HCT116 (cell line): ENCODE measurements around the gene LRRC2.

Experiments
- CBX3 ChIP-seq: IDR thresholded peaks from 2 replicates; pipeline ENCODE4 v1.6.1; 2012; ENCODE audit warnings: low read depth
- EZH2 ChIP-seq: fragments of 200-600 bp; sonication (generic); IDR thresholded peaks from 2 replicates; pipeline ENCODE4 v1.6.1; 2017; ENCODE audit warnings: antibody characterized with exemption, mixed run types
- EZH2phosphoT487 ChIP-seq: fragments of 200-600 bp; IDR thresholded peaks from 2 replicates; pipeline ENCODE4 v1.6.1; 2018; ENCODE audit warnings: antibody characterized with exemption, borderline replicate concordance
- POLR2A ChIP-seq: IDR thresholded peaks from 2 replicates; pipeline ENCODE4 v1.7.0; 2011; ENCODE audit warnings: borderline replicate concordance; ENCODE audit not compliant: insufficient read depth, insufficient read length; ENCODE audit errors: extremely low read depth
- POLR2AphosphoS5 ChIP-seq: IDR thresholded peaks from 2 replicates; pipeline ENCODE4 v1.6.1; 2011; ENCODE audit warnings: mild to moderate bottlenecking, low read depth, low read length, moderate library complexity
- ZNF274 ChIP-seq: fragments of 200-500 bp; sonication (Bioruptor generic); IDR thresholded peaks from 2 replicates; pipeline ENCODE4 v1.6.1; 2014; ENCODE audit warnings: mild to moderate bottlenecking, low read depth, low read length, inconsistent platforms
- TF ChIP-seq, protein P1 (sequence below), 3 experiments: fragments of 200-600 bp in 1 of 3; sonication (generic) in 1 of 3; IDR thresholded peaks in 2 of 3; conservative IDR thresholded peaks in 1 of 3; 2 replicates each; pipeline ENCODE4 v1.5.1; 2012 to 2017; ENCODE audit warnings: low read depth in 2 of 3, low read length in 2 of 3, antibody characterized with exemption in 1 of 3, borderline replicate concordance in 1 of 3, control low read depth in 1 of 3, mild to moderate bottlenecking in 1 of 3, mixed read lengths in 1 of 3, mixed run types in 1 of 3, moderate library complexity in 1 of 3; ENCODE audit not compliant: insufficient read depth in 1 of 3
- TF ChIP-seq, protein P2 (sequence below): IDR thresholded peaks from 2 replicates; pipeline ENCODE4 v1.6.1; 2012; ENCODE audit warnings: low read depth

DNA sequence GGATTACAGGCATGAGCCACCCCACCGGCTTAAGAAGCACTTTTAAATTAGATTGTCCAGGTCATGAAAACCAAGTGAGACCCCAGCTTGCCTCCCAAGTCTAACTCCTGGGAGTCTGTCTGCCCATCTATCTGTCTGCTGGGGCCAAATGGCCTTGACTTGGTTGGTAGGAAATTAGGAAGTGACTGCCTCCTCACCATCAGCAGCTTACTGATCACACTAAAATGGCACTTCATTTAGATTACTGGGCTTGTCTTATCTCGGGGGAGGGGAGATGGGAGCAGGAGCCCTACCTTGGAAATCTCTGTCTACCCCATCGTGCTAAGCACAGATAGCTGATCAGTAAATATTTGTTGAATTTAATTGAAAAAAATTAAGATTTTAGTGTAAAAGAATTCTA, 5.6 kb upstream of the LRRC2 start:
- TF ChIP-seq, protein P1, sequence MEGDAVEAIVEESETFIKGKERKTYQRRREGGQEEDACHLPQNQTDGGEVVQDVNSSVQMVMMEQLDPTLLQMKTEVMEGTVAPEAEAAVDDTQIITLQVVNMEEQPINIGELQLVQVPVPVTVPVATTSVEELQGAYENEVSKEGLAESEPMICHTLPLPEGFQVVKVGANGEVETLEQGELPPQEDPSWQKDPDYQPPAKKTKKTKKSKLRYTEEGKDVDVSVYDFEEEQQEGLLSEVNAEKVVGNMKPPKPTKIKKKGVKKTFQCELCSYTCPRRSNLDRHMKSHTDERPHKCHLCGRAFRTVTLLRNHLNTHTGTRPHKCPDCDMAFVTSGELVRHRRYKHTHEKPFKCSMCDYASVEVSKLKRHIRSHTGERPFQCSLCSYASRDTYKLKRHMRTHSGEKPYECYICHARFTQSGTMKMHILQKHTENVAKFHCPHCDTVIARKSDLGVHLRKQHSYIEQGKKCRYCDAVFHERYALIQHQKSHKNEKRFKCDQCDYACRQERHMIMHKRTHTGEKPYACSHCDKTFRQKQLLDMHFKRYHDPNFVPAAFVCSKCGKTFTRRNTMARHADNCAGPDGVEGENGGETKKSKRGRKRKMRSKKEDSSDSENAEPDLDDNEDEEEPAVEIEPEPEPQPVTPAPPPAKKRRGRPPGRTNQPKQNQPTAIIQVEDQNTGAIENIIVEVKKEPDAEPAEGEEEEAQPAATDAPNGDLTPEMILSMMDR (IDR thresholded peaks at IDR 0.05 in 2 of 3, conservative IDR thresholded peaks at IDR 0.05 in 1 of 3; ENCODE audit: borderline replicate concordance in 1 of 3, insufficient read depth in 1 of 3, low read depth in 2 of 3, low read length in 2 of 3), result no peak
- TF ChIP-seq POLR2AphosphoS5 (no peak), POLR2A (no peak), EZH2 (no peak), CBX3 (no peak), ZNF274 (no peak), EZH2phosphoT487 (no peak)
- TF ChIP-seq, protein P2, sequence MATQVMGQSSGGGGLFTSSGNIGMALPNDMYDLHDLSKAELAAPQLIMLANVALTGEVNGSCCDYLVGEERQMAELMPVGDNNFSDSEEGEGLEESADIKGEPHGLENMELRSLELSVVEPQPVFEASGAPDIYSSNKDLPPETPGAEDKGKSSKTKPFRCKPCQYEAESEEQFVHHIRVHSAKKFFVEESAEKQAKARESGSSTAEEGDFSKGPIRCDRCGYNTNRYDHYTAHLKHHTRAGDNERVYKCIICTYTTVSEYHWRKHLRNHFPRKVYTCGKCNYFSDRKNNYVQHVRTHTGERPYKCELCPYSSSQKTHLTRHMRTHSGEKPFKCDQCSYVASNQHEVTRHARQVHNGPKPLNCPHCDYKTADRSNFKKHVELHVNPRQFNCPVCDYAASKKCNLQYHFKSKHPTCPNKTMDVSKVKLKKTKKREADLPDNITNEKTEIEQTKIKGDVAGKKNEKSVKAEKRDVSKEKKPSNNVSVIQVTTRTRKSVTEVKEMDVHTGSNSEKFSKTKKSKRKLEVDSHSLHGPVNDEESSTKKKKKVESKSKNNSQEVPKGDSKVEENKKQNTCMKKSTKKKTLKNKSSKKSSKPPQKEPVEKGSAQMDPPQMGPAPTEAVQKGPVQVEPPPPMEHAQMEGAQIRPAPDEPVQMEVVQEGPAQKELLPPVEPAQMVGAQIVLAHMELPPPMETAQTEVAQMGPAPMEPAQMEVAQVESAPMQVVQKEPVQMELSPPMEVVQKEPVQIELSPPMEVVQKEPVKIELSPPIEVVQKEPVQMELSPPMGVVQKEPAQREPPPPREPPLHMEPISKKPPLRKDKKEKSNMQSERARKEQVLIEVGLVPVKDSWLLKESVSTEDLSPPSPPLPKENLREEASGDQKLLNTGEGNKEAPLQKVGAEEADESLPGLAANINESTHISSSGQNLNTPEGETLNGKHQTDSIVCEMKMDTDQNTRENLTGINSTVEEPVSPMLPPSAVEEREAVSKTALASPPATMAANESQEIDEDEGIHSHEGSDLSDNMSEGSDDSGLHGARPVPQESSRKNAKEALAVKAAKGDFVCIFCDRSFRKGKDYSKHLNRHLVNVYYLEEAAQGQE, result no peak
